Suprapubic skin (tissue), 4 donors: ENCODE measurements around the gene SIK3. TPM values are rescaled to one million over a fixed set of nuclear protein-coding genes. Genes with fewer than 3 reads are reported as not detected.
"Not testable (repeated sequence)": the region's sequence is repeated elsewhere in the genome, so short reads cannot be mapped to it uniquely, and the experiment has no call there.

Experiments used
- DNase-seq, 2 donors: peaks; one replicate each; pipeline ENCODE4 v3.0.0-alpha.2; 2019; ENCODE audit warnings: low spot score in 2 of 2
- H3K27ac ChIP-seq: fragments of 200-600 bp; sonication (generic); one replicate; pipeline ENCODE4 v1.5.1; 2019
- H3K27me3 ChIP-seq: fragments of 200-600 bp; sonication (generic); one replicate; pipeline ENCODE4 v1.5.1; 2019
- H3K36me3 ChIP-seq: fragments of 200-600 bp; sonication (generic); one replicate; pipeline ENCODE4 v1.5.1; 2019
- H3K4me1 ChIP-seq: fragments of 200-600 bp; sonication (generic); one replicate; pipeline ENCODE4 v1.5.1; 2019
- H3K4me3 ChIP-seq: fragments of 200-600 bp; sonication (generic); one replicate; pipeline ENCODE4 v1.5.1; 2019; ENCODE audit warnings: mild to moderate bottlenecking
- H3K9me3 ChIP-seq: fragments of 200-600 bp; sonication (generic); one replicate; pipeline ENCODE4 v1.5.1; 2019
- EP300 ChIP-seq: sonication (generic); formaldehyde crosslinking; IDR thresholded peaks from one replicate; pipeline ENCODE4 v1.6.1; 2017; ENCODE audit warnings: antibody characterized with exemption
- POLR2A ChIP-seq, 2 donors: fragments of 450-650 bp; IDR thresholded peaks; one replicate each; pipeline ENCODE4 v1.6.1; 2017; ENCODE audit warnings: antibody characterized with exemption in 2 of 2, mild to moderate bottlenecking in 2 of 2, moderate library complexity in 2 of 2
- POLR2AphosphoS5 ChIP-seq, 3 donors: sonication (generic); formaldehyde crosslinking; IDR thresholded peaks; one replicate each; pipeline ENCODE4 v1.6.1; 2017; ENCODE audit warnings: antibody characterized with exemption in 3 of 3
- WGBS: methylation state at CpG from one replicate; pipeline ENCODE4 v1.1.5; 2018; 5-methylcytosine and 5-hydroxymethylcytosine counted together
- total RNA-seq, 4 donors: library from RNA; depleted of rRNA; stranded (reverse); fragments of >200 nt; gene quantifications; one replicate each; pipeline ENCODE4 v1.1.0, GENCODE V29; 2016
- TF ChIP-seq, protein P1 (sequence below), 2 donors: fragments of 200-600 bp in 1 of 2; fragments of 450-650 bp in 1 of 2; sonication (generic) in 1 of 2; IDR thresholded peaks; one replicate each; pipeline ENCODE4 v1.5.1; 2016 to 2019; ENCODE audit warnings: antibody characterized with exemption in 2 of 2, mild to moderate bottlenecking in 1 of 2, moderate library complexity in 1 of 2

Gene SIK3
- total RNA-seq, 4 donors from 2014 or later, result 31.6 to 60.8 (median 37.5) TPM

GRCh38 chr11:117117681-117118080, 19.5 kb upstream of the SIK3 start:
- no peak for DNase-seq
- no peak for TF ChIP-seq POLR2A (IDR thresholded peaks at IDR 0.05)
- TF ChIP-seq EP300, result no peak
- no peak for TF ChIP-seq POLR2AphosphoS5 (IDR thresholded peaks at IDR 0.05)
- TF ChIP-seq, protein P1, sequence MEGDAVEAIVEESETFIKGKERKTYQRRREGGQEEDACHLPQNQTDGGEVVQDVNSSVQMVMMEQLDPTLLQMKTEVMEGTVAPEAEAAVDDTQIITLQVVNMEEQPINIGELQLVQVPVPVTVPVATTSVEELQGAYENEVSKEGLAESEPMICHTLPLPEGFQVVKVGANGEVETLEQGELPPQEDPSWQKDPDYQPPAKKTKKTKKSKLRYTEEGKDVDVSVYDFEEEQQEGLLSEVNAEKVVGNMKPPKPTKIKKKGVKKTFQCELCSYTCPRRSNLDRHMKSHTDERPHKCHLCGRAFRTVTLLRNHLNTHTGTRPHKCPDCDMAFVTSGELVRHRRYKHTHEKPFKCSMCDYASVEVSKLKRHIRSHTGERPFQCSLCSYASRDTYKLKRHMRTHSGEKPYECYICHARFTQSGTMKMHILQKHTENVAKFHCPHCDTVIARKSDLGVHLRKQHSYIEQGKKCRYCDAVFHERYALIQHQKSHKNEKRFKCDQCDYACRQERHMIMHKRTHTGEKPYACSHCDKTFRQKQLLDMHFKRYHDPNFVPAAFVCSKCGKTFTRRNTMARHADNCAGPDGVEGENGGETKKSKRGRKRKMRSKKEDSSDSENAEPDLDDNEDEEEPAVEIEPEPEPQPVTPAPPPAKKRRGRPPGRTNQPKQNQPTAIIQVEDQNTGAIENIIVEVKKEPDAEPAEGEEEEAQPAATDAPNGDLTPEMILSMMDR (IDR thresholded peaks at IDR 0.05), result no peak
- Histone ChIP-seq H3K4me1 (no peaks in the 10 kb centered on the region), H3K27me3 (no peaks in the 10 kb centered on the region), H3K27ac (no peak overlapping the region), H3K9me3 (no peaks in the 10 kb centered on the region), H3K4me3 (no peak overlapping the region), H3K36me3 (no peaks in the 10 kb centered on the region)

- H3K4me3 ChIP-seq, H3K4me1 ChIP-seq, DNase-seq, H3K36me3 ChIP-seq, H3K9me3 ChIP-seq, H3K27ac ChIP-seq, H3K27me3 ChIP-seq: not testable (repeated sequence)
- 65% methylated on average over 1 of the region's 1 CpG for WGBS
Observed at GRCh38 chr11:117112939-117113338, 14.7 kb upstream of the SIK3 start.

GRCh38 chr11:117112497-117112896, 14.3 kb upstream of the SIK3 start:
- not testable (repeated sequence) for DNase-seq, H3K9me3 ChIP-seq, H3K4me1 ChIP-seq, H3K27ac ChIP-seq, H3K4me3 ChIP-seq, H3K27me3 ChIP-seq, H3K36me3 ChIP-seq
- WGBS, result 58% methylated on average over 3 of the region's 3 CpGs

DNA sequence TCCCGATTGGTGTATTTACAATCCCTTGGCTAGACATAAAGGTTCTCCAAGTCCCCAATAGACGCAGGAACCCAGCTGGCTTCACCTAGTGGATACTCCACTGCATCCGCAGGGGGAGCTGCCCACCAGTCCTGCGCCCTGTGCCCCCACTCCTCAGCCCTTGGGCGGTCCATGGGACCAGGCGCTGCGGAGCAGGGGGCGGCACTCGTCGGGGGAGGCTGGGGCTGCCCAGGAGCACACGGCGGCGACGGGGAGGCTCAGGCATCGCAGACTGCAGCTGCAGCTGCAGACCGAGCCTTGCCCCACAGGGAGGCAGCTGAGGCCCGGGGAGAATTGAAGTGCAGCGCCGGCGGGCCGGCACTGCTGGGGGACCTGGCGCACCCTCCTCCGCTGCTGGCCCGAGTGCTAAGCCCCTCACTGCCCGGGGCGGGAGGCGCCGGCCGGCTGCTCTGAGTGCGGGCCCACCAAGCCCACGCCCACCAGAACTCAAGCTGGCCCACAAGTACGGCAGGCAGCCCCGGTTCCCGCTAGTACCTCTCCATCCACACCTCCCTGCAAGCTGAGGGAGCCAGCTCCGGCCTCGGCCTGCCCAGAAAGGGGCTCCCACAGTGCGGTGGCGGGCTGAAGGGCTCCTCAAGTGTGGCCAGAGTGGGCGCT, 12.2 kb upstream of the SIK3 start:
- H3K4me1 ChIP-seq, result peaks cover 3% of the 10 kb centered on the region
- no peaks in the 10 kb centered on the region for H3K27me3 ChIP-seq
- no peaks in the 10 kb centered on the region for H3K36me3 ChIP-seq
- DNase-seq, result no peak
- WGBS, result 91% methylated on average over 20 of the region's 39 CpGs
- no peak overlapping the region for H3K4me3 ChIP-seq
- TF ChIP-seq, protein P1 (IDR thresholded peaks at IDR 0.05), result no peak
- TF ChIP-seq EP300, result no peak
- no peak for TF ChIP-seq POLR2AphosphoS5 (IDR thresholded peaks at IDR 0.05)
- TF ChIP-seq POLR2A (IDR thresholded peaks at IDR 0.05), result no peak
- no peaks in the 10 kb centered on the region for H3K9me3 ChIP-seq
- H3K27ac ChIP-seq, result no peak overlapping the region

DNA sequence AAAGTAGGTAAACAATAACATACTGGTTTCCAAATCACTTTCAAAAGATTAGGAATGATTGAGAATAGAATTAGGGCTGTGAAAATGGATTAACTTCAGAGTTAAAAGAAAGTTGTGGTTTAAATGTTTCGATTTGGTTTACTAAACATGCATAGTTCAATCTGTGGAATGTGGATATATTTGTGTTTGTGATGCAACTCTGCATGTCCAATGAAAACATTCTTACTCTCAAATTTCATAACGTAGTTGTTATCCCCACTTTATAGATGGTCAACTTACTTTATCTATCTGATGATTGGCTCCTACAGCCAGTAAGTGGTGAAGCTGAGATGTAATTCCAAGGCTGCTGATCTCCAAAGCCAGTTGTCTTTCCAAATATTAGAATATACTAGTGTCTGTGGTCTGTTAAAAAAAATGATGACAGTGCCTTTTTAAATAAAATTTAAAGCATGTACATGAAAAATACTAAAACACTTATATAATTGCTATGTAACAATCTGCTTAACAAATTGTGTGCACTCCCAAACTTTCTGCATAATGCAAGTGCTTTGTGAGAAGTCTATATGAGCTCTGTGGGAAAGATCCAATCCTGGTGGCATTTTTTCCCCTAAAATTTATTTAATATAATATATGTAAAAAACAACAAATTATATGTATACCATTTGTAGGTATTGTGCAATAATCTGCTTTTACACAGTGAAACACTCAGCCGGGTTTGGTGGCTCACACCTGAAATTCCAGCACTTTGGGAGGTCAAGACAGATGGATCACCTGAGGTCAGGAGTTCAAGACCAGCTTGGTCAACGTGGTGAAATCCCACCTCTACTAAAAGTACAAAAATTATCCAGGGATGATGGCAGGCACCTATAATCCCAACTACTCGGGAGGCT, 9.7 kb upstream of the SIK3 start:
- H3K9me3 ChIP-seq, result no peaks in the 10 kb centered on the region
- DNase-seq, result no peak
- H3K4me3 ChIP-seq, result no peak overlapping the region
- no peak overlapping the region for H3K27ac ChIP-seq
- H3K36me3 ChIP-seq, result no peaks in the 10 kb centered on the region
- no peak for TF ChIP-seq POLR2A (IDR thresholded peaks at IDR 0.05)
- no peak for TF ChIP-seq POLR2AphosphoS5 (IDR thresholded peaks at IDR 0.05)
- TF ChIP-seq EP300, result no peak
- TF ChIP-seq, protein P1 (IDR thresholded peaks at IDR 0.05), result no peak
- no peaks in the 10 kb centered on the region for H3K27me3 ChIP-seq
- H3K4me1 ChIP-seq, result peaks cover 3% of the 10 kb centered on the region
- 54% methylated on average over 5 of the region's 5 CpGs for WGBS

GRCh38 chr11:117100556-117100955, 2.3 kb upstream of the SIK3 start:
- no peaks in the 10 kb centered on the region for H3K9me3 ChIP-seq
- no peak overlapping the region for H3K4me3 ChIP-seq
- no peaks in the 10 kb centered on the region for H3K27me3 ChIP-seq
- H3K36me3 ChIP-seq, result no peaks in the 10 kb centered on the region
- no peak for DNase-seq
- no peak for TF ChIP-seq POLR2A (IDR thresholded peaks at IDR 0.05)
- TF ChIP-seq, protein P1 (IDR thresholded peaks at IDR 0.05), result no peak
- no peak for TF ChIP-seq POLR2AphosphoS5 (IDR thresholded peaks at IDR 0.05)
- no peak overlapping the region for H3K27ac ChIP-seq
- H3K4me1 ChIP-seq, result peaks cover 32% of the 10 kb centered on the region
- 93% methylated on average over 3 of the region's 3 CpGs for WGBS
